ENCODE results near the gene RPS6KA4.

GRCh38 chr11:64347193-64347867, 11.6 kb upstream of the RPS6KA4 start:
- TF ChIP-seq POLR2A (IDR thresholded peaks at IDR 0.05), result no peak
- no peak for TF ChIP-seq CTCF (IDR thresholded peaks at IDR 0.05)

All from vagina (tissue), 2 donors.